Adipocyte (in vitro differentiated cells): ENCODE measurements around the gene TMPRSS4.
A peak's percentile ranks its signal among the peaks of the same experiment; 100 is the strongest.

Experiments used
- DNase-seq: peaks from one replicate; pipeline ENCODE4 v3.0.0-alpha.2; 2015; ENCODE audit warnings: low read depth
- H3K27me3 ChIP-seq: replicated peaks from 2 replicates; pipeline ENCODE4 v1.7.0; 2013; ENCODE audit warnings: mild to moderate bottlenecking, low read length, moderate library complexity; ENCODE audit not compliant: control insufficient read depth, insufficient read depth
- H3K36me3 ChIP-seq: 2 replicates; pipeline ENCODE4 v1.7.0; 2013; ENCODE audit warnings: low read length, mild to moderate bottlenecking, moderate library complexity; ENCODE audit not compliant: control insufficient read depth, insufficient read depth, severe bottlenecking
- H3K4me1 ChIP-seq: 2 replicates; pipeline ENCODE4 v1.7.0; 2013; ENCODE audit warnings: mild to moderate bottlenecking, low read length, moderate library complexity; ENCODE audit not compliant: control insufficient read depth, insufficient read depth
- H3K4me3 ChIP-seq: 2 replicates; pipeline ENCODE4 v1.7.0; 2013; ENCODE audit warnings: mild to moderate bottlenecking, low read length, moderate library complexity
- H3K9ac ChIP-seq: 2 replicates; pipeline ENCODE4 v1.7.0; 2013; ENCODE audit warnings: mild to moderate bottlenecking, low read length, moderate library complexity
- H3K9me3 ChIP-seq: 2 replicates; pipeline ENCODE4 v1.7.0; 2013; ENCODE audit warnings: mild to moderate bottlenecking, low read length, moderate library complexity; ENCODE audit not compliant: control insufficient read depth

TMPRSS4 gene

GRCh38 chr11:118152552-118153471 is 75.9 kb downstream of the TMPRSS4 start, which contains the start of gene SCN4B:
TSS of gene SCN4B (minus strand) at chr11:118152823. CDS start at chr11:118152673, 150 bp downstream.
- peak; percentile 77 for DNase-seq
- H3K36me3 ChIP-seq = no peaks in the 10 kb centered on the region

GRCh38 chr11:118153516-118153915 is 76.6 kb downstream of the TMPRSS4 start:
- no peak for DNase-seq
- Histone ChIP-seq H3K4me3 (no peak overlapping the region), H3K9ac (no peak overlapping the region), H3K9me3 (no peaks in the 10 kb centered on the region), H3K36me3 (no peaks in the 10 kb centered on the region), H3K27me3 (peaks cover 78% of the 10 kb centered on the region), H3K4me1 (peaks cover 5% of the 10 kb centered on the region)

More at GRCh38 chr11:118152552-118153471, 75.9 kb downstream of the TMPRSS4 start, which contains the start of gene SCN4B:
- peaks cover 80% of the 10 kb centered on the region for H3K27me3 ChIP-seq
- no peak within 1 kb of the TSS for H3K9ac ChIP-seq
- no peaks in the 10 kb centered on the region for H3K9me3 ChIP-seq
- H3K4me1 ChIP-seq = peaks cover 5% of the 10 kb centered on the region
- peak within 1 kb of the TSS; percentile 78 for H3K4me3 ChIP-seq

- H3K4me1 ChIP-seq = peaks cover 5% of the 10 kb centered on the region
- no peak for DNase-seq
These were observed 77.1 kb downstream of the TMPRSS4 start for GRCh38 chr11:118153976-118154375.

GRCh38 chr11:118154641-118155040 is 77.8 kb downstream of the TMPRSS4 start:
- DNase-seq = no peak
- Histone ChIP-seq H3K9ac (no peak overlapping the region), H3K36me3 (no peaks in the 10 kb centered on the region), H3K9me3 (no peaks in the 10 kb centered on the region), H3K4me3 (no peak overlapping the region), H3K4me1 (peaks cover 5% of the 10 kb centered on the region), H3K27me3 (peaks cover 74% of the 10 kb centered on the region)

More at GRCh38 chr11:118153976-118154375, 77.1 kb downstream of the TMPRSS4 start:
- H3K4me3 ChIP-seq = no peak overlapping the region
- H3K9ac ChIP-seq = no peak overlapping the region
- H3K9me3 ChIP-seq = no peaks in the 10 kb centered on the region
- H3K36me3 ChIP-seq = no peaks in the 10 kb centered on the region
- peaks cover 75% of the 10 kb centered on the region for H3K27me3 ChIP-seq

- Histone ChIP-seq H3K4me1 (peaks cover 5% of the 10 kb centered on the region), H3K9ac (no peak overlapping the region), H3K36me3 (no peaks in the 10 kb centered on the region), H3K27me3 (peaks cover 72% of the 10 kb centered on the region), H3K4me3 (no peak overlapping the region), H3K9me3 (no peaks in the 10 kb centered on the region)
- no peak for DNase-seq
These were observed 79.1 kb downstream of the TMPRSS4 start for GRCh38 chr11:118155776-118156530.

GRCh38 chr11:118156531-118157185 is 79.8 kb downstream of the TMPRSS4 start:
- DNase-seq = no peak
- Histone ChIP-seq H3K36me3 (no peaks in the 10 kb centered on the region), H3K27me3 (peaks cover 72% of the 10 kb centered on the region), H3K9ac (no peak overlapping the region), H3K9me3 (no peaks in the 10 kb centered on the region), H3K4me1 (peaks cover 5% of the 10 kb centered on the region), H3K4me3 (no peak overlapping the region)

DNA sequence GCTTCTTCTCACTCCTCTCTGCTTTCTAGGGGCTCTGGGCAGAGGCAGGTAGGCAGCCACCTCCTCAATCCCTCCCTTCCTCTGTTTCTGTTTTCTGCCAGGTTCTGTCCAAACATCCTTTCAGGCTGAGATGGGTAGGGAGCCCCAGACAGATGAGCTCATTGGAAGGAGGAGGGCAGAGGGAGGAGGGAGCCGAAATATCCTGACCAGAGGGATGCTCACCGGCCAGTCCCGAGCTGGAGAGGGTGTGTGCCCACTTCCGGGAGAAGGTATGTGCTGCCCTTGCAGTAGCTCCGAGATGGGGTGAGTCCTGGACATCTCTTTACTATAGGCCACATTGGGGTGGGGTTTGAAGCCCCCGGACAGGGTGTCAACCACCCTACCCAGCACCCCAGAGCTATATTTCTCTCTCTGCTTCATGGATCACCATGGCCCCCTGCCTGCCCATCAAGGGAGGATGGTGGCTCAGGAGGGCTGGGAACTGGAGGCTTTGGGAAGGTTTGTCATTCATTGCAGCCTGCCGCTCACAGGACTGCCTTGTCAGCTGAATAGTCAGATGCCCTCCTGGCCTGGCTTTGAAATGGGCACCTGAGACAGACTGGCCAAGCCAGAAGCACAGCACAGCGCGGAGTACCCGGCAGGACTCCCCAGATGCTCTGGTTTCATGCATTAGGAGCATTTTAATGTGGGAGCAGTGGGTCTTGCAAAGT is 80.5 kb downstream of the TMPRSS4 start:
- H3K9me3 ChIP-seq = no peaks in the 10 kb centered on the region
- H3K4me1 ChIP-seq = peaks cover 5% of the 10 kb centered on the region
- no peak overlapping the region for H3K4me3 ChIP-seq
- H3K36me3 ChIP-seq = no peaks in the 10 kb centered on the region
- no peak for DNase-seq
- no peak overlapping the region for H3K9ac ChIP-seq
- H3K27me3 ChIP-seq = peaks cover 72% of the 10 kb centered on the region

GRCh38 chr11:118161786-118162185 is 84.9 kb downstream of the TMPRSS4 start:
- no peak for DNase-seq
- Histone ChIP-seq H3K9ac (no peak overlapping the region), H3K36me3 (no peaks in the 10 kb centered on the region), H3K4me3 (no peak overlapping the region), H3K4me1 (no peaks in the 10 kb centered on the region), H3K27me3 (peaks cover 59% of the 10 kb centered on the region), H3K9me3 (no peaks in the 10 kb centered on the region)

DNA sequence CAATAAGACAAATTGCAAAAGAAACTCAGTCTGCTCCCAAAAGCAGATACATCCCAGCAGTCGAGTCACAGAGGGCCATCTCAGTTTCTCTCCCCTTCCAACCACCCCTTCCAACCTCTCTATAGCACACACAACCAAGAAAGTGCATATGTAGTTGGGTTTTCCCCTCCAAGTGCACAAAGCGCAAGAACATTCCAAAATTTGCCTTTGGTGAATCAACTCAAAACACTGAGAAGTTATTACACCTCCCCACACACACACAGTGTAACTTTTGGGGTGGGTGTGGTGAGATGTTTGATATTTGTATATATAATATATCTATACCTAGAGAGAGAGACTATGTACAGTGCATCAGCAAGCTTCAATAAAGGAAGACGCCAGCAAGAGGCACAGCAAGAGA is 86.0 kb downstream of the TMPRSS4 start:
- Histone ChIP-seq H3K4me3 (no peak overlapping the region), H3K36me3 (no peaks in the 10 kb centered on the region), H3K9ac (no peak overlapping the region), H3K9me3 (no peaks in the 10 kb centered on the region), H3K4me1 (no peaks in the 10 kb centered on the region), H3K27me3 (peaks cover 57% of the 10 kb centered on the region)
- no peak for DNase-seq

DNA sequence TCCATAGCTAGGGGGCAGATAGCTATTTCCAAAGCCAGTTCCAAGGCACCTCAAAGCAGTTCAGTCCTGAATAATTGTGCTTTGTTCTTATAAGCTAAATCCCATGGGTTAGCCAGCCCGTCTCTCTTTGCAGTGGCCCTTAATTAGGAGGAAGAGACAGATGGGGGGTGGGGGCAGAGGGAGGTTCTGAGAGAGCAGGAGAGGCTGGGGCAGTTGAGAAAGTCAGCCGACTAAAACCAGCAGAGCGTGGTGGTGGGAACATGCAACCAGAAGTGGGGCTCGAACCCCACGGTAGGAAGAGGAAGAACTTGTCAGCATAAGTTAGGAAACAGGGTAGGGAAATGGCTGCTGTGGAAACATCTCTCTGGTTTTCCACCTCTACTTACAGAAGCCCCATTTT is 86.6 kb downstream of the TMPRSS4 start:
- no peak overlapping the region for H3K4me3 ChIP-seq
- H3K36me3 ChIP-seq = no peaks in the 10 kb centered on the region
- DNase-seq = no peak
- H3K9ac ChIP-seq = no peak overlapping the region
- H3K9me3 ChIP-seq = no peaks in the 10 kb centered on the region
- peaks cover 60% of the 10 kb centered on the region for H3K27me3 ChIP-seq
- H3K4me1 ChIP-seq = no peaks in the 10 kb centered on the region
